GM21526 (cell line): ENCODE data around the gene ADAMTSL1.

Experiments used
- ATAC-seq: cut with Tn5 transposase; IDR thresholded peaks from one replicate; pipeline ENCODE4 v1.9.1; 2021; ENCODE audit warnings: moderate library complexity; ENCODE audit not compliant: unreplicated experiment, low FRiP score

Gene ADAMTSL1

GRCh38 chr9:18473652-18474279 lies at the start of gene ADAMTSL1:
TSS of gene ADAMTSL1 (plus strand) at chr9:18474153. CDS start at chr9:18474233, 80 bp downstream.
- ATAC-seq, result no peak

- ATAC-seq, result no peak
Measured at GRCh38 chr9:18427691-18428090, 46.3 kb upstream of the ADAMTSL1 start.

GRCh38 chr9:18428661-18429060 lies 45.3 kb upstream of the ADAMTSL1 start:
- ATAC-seq, result no peak

- ATAC-seq, result no peak
Measured at GRCh38 chr9:18429070-18429469, 44.9 kb upstream of the ADAMTSL1 start.

- ATAC-seq, result no peak
Measured at GRCh38 chr9:18433620-18434019, 40.3 kb upstream of the ADAMTSL1 start.

- no peak for ATAC-seq
Measured at GRCh38 chr9:18437315-18438201, 36.4 kb upstream of the ADAMTSL1 start.

- ATAC-seq, result no peak
Measured at GRCh38 chr9:18438300-18438925, 35.5 kb upstream of the ADAMTSL1 start.

GRCh38 chr9:18438951-18439350 lies 35.0 kb upstream of the ADAMTSL1 start:
- ATAC-seq, result no peak

GRCh38 chr9:18441261-18441660 lies 32.7 kb upstream of the ADAMTSL1 start:
- ATAC-seq, result no peak

GRCh38 chr9:18442629-18443491 lies 31.1 kb upstream of the ADAMTSL1 start:
- ATAC-seq, result peak; percentile 87

GRCh38 chr9:18447131-18447530 lies 26.8 kb upstream of the ADAMTSL1 start:
- no peak for ATAC-seq

- no peak for ATAC-seq
Measured at GRCh38 chr9:18447541-18447940, 26.4 kb upstream of the ADAMTSL1 start.

GRCh38 chr9:18448101-18448500 lies 25.9 kb upstream of the ADAMTSL1 start:
- ATAC-seq, result no peak

GRCh38 chr9:18451406-18451805 lies 22.5 kb upstream of the ADAMTSL1 start:
- ATAC-seq, result no peak

GRCh38 chr9:18452276-18452675 lies 21.7 kb upstream of the ADAMTSL1 start:
- ATAC-seq, result no peak

- no peak for ATAC-seq
Measured at GRCh38 chr9:18456624-18457237, 17.2 kb upstream of the ADAMTSL1 start.

GRCh38 chr9:18457510-18457909 lies 16.4 kb upstream of the ADAMTSL1 start:
- no peak for ATAC-seq

- no peak for ATAC-seq
Measured at GRCh38 chr9:18459962-18460584, 13.9 kb upstream of the ADAMTSL1 start.

GRCh38 chr9:18461496-18461895 lies 12.5 kb upstream of the ADAMTSL1 start:
- ATAC-seq, result no peak

GRCh38 chr9:18463991-18464390 lies 10.0 kb upstream of the ADAMTSL1 start:
- no peak for ATAC-seq
